Stomach (tissue), 9 donors: ENCODE measurements around the gene C6orf15. TPM values are rescaled to one million over a fixed set of nuclear protein-coding genes. Genes with fewer than 3 reads are reported as not detected.

Source experiments
- DNase-seq, 2 donors: peaks; one replicate each; pipeline versions ENCODE4 v3.0.0 to v3.0.0-alpha.2; 2013 to 2019
- H3K27ac ChIP-seq, 5 donors: fragments of 200-600 bp in 4 of 5; sonication (generic) in 4 of 5; one replicate each; pipeline ENCODE4 v1.5.1; 2013 to 2019; ENCODE audit warnings: mild to moderate bottlenecking in 1 of 5, moderate library complexity in 1 of 5
- H3K27me3 ChIP-seq, 3 donors: fragments of 200-600 bp; sonication (generic); one replicate each; pipeline ENCODE4 v1.5.1; 2017 to 2019; ENCODE audit warnings: mixed run types in 1 of 3
- H3K36me3 ChIP-seq, 4 donors: fragments of 200-600 bp; sonication (generic); 1 replicate in 3 of 4; 2 replicates in 1 of 4; pipeline ENCODE4 v1.5.1; 2016 to 2019
- H3K4me1 ChIP-seq, 4 donors: fragments of 200-600 bp; sonication (generic); one replicate each; pipeline ENCODE4 v1.5.1; 2016 to 2019
- H3K4me3 ChIP-seq, 4 donors: fragments of 200-600 bp; sonication (generic) in 3 of 4; one replicate each; pipeline ENCODE4 v1.5.1; 2016 to 2019; ENCODE audit warnings: mild to moderate bottlenecking in 1 of 4
- H3K9me3 ChIP-seq, 4 donors: fragments of 200-600 bp; sonication (generic); one replicate each; pipeline ENCODE4 v1.5.1; 2016 to 2019
- CTCF ChIP-seq, 7 experiments: fragments of 450-650 bp in 4 of 7; fragments of 200-600 bp in 3 of 7; sonication (generic) in 3 of 7; IDR thresholded peaks; one replicate each; pipeline ENCODE4 v1.5.1; 2016 to 2019; ENCODE audit warnings: antibody characterized with exemption in 7 of 7, control low read depth in 2 of 7, mild to moderate bottlenecking in 1 of 7
- EP300 ChIP-seq: sonication (generic); formaldehyde crosslinking; IDR thresholded peaks from one replicate; pipeline ENCODE4 v1.6.1; 2017; ENCODE audit warnings: antibody characterized with exemption
- POLR2A ChIP-seq, 4 donors: fragments of 450-650 bp; IDR thresholded peaks; one replicate each; pipeline ENCODE4 v1.6.1; 2016; ENCODE audit warnings: antibody characterized with exemption in 4 of 4, control low read depth in 2 of 4, mild to moderate bottlenecking in 1 of 4, moderate library complexity in 1 of 4
- POLR2AphosphoS5 ChIP-seq, 3 donors: sonication (generic); formaldehyde crosslinking; IDR thresholded peaks; one replicate each; pipeline ENCODE4 v1.6.1; 2016; ENCODE audit warnings: antibody characterized with exemption in 3 of 3
- WGBS, 5 donors: extraction: QIAGEN DNeasy Blood & Tissue Kit in 3 of 5; methylation state at CpG; one replicate each; pipeline versions ENCODE4 v1.1.5 to v1.1.7; 2013 to 2018; 5-methylcytosine and 5-hydroxymethylcytosine counted together
- intact Hi-C: fragments of 100-400 bp; cut with DNase I; formaldehyde crosslinking; loops from one replicate; pipeline ENCODE4 v1.15.1; 2023; ENCODE audit warnings: low total_unique reads
- polyA plus RNA-seq, 3 donors: library from polyadenylated mRNA; stranded (reverse); fragments of 200-250 nt; gene quantifications; one replicate each; pipeline ENCODE4 v1.2.3, GENCODE V29; 2013
- small RNA-seq, 4 donors: library from RNA; depleted of rRNA; stranded (forward); fragments of <200 nt; gene quantifications; one replicate each; pipeline ENCODE3, GENCODE V24; 2016
- total RNA-seq, 5 donors: library from RNA; depleted of rRNA; stranded (reverse); fragments of >200 nt; gene quantifications; one replicate each; pipeline versions ENCODE4 v1.1.0 to v1.2.3, GENCODE V29; 2014 to 2016
- donor health status: healthy with polysubstance abuse.
- donor health status: Bipolar disorder and iron deficiency.
- donor health status: healthy.

The C6orf15 gene
- total and polyA plus RNA-seq, 8 donors: not detected

GRCh38 chr6:31063906-31064435, 48.4 kb downstream of the C6orf15 start:
- Histone ChIP-seq H3K4me3 (no peak overlapping the region), H3K27me3 (no peaks in the 10 kb centered on the region), H3K4me1 (peaks cover 0 to 7% (median 0%) of the 10 kb centered on the region in 4 donors), H3K9me3 (no peaks in the 10 kb centered on the region), H3K27ac (no peak overlapping the region), H3K36me3 (no peaks in the 10 kb centered on the region)
- DNase-seq: no peak
- 67 to 81% (median 70%) methylated on average over 7 of the region's 7 CpGs for WGBS, 5 donors
- no peak for TF ChIP-seq POLR2A (IDR thresholded peaks at IDR 0.05)
- no peak for TF ChIP-seq POLR2AphosphoS5 (IDR thresholded peaks at IDR 0.05)
- TF ChIP-seq EP300: no peak
- TF ChIP-seq CTCF (IDR thresholded peaks at IDR 0.05): no peak
- intact Hi-C loops: no loop called here

Small RNA genes lying within 50 kb of the gene (small RNA-seq; reads per million reads assigned to genes)
- gene POLR2LP1 (0 reads per million in 4 donors), gene RNU6-1133P (0 reads per million in 4 donors)

Other genes with a start within 250 kb of the C6orf15 start
- 100 to 1,000 TPM in 3 of 5 donors, 10 to 100 TPM in 2; 51.3 to 144 (median 109) TPM for gene DDR1, start 228.1 kb downstream of the C6orf15 start, total RNA-seq
- 10 to 100 TPM; 17.6 to 88.7 (median 49.4) TPM for gene DDR1, start 228.1 kb downstream of the C6orf15 start, polyA plus RNA-seq
- 10 to 100 TPM in 2 of 5 donors, 1 to 10 TPM in 3; 3.9 to 67.4 (median 8.1) TPM for gene GTF2H4, start 204.4 kb downstream of the C6orf15 start, total RNA-seq
- gene GTF2H4, start 204.4 kb downstream of the C6orf15 start, polyA plus RNA-seq: 10 to 100 TPM; 15.3 to 29.6 (median 17.6) TPM
- gene VARS2, start 198.3 kb downstream of the C6orf15 start, total RNA-seq: 10 to 100 TPM in 4 of 5 donors, 1 to 10 TPM in 1; 1.2 to 61.6 (median 22.7) TPM
- 10 to 100 TPM; 17.9 to 21.8 (median 18.5) TPM for gene VARS2, start 198.3 kb downstream of the C6orf15 start, polyA plus RNA-seq
- gene SFTA2, start 180.4 kb downstream of the C6orf15 start, total RNA-seq: 10 to 100 TPM in 1 of 5 donors, 1 to 10 TPM in 1, not detected in 3; 2.8 to 15.2 TPM
- 10 to 100 TPM; 10.2 to 94.7 (median 44.1) TPM for gene SFTA2, start 180.4 kb downstream of the C6orf15 start, polyA plus RNA-seq
- 100 to 1,000 TPM in 3 of 5 donors, 10 to 100 TPM in 1, under 1 TPM in 1; 0.87 to 346 (median 168) TPM for gene MUCL3, start 171.6 kb downstream of the C6orf15 start, total RNA-seq
- gene MUCL3, start 171.6 kb downstream of the C6orf15 start, polyA plus RNA-seq: 10 to 100 TPM; 17.5 to 83.3 (median 39.6) TPM
- gene MUC21, start 128.9 kb downstream of the C6orf15 start, total RNA-seq: 1 to 10 TPM in 2 of 5 donors, under 1 TPM in 2, not detected in 1; 0.18 to 4.9 (median 1.2) TPM
- gene MUC21, start 128.9 kb downstream of the C6orf15 start, polyA plus RNA-seq: 100 to 1,000 TPM in 1 of 3 donors, 1 to 10 TPM in 2; 1.2 to 131 (median 1.6) TPM
- not detected for gene MUC22, start 102.1 kb downstream of the C6orf15 start, total RNA-seq
- under 1 TPM in 1 of 3 donors, not detected in 2; 0.65 TPM for gene MUC22, start 102.1 kb downstream of the C6orf15 start, polyA plus RNA-seq
- 1 to 10 TPM in 4 of 5 donors, not detected in 1; 2.7 to 5.7 (median 4.0) TPM for gene PSORS1C1, start 2.2 kb upstream of the C6orf15 start, total RNA-seq
- gene PSORS1C1, start 2.2 kb upstream of the C6orf15 start, polyA plus RNA-seq: 1 to 10 TPM; 3.1 to 7.4 (median 3.9) TPM
- gene CDSN, start 7.9 kb upstream of the C6orf15 start, total RNA-seq: not detected
- under 1 TPM in 1 of 3 donors, not detected in 2; 0.05 TPM for gene CDSN, start 7.9 kb upstream of the C6orf15 start, polyA plus RNA-seq
- under 1 TPM in 1 of 5 donors, not detected in 4; 0.73 TPM for gene PSORS1C2, start 26.5 kb upstream of the C6orf15 start, total RNA-seq
- 1 to 10 TPM in 1 of 3 donors, not detected in 2; 1.6 TPM for gene PSORS1C2, start 26.5 kb upstream of the C6orf15 start, polyA plus RNA-seq
- 100 to 1,000 TPM in 1 of 5 donors, 10 to 100 TPM in 3, 1 to 10 TPM in 1; 9.7 to 201 (median 24.5) TPM for gene CCHCR1, start 45.2 kb upstream of the C6orf15 start, total RNA-seq
- 10 to 100 TPM; 11.8 to 21.0 (median 12.3) TPM for gene CCHCR1, start 45.2 kb upstream of the C6orf15 start, polyA plus RNA-seq
- 10 to 100 TPM in 1 of 5 donors, 1 to 10 TPM in 4; 5.8 to 16.1 (median 7.1) TPM for gene TCF19, start 46.0 kb upstream of the C6orf15 start, total RNA-seq
- 1 to 10 TPM; 5.0 to 7.7 (median 7.7) TPM for gene TCF19, start 46.0 kb upstream of the C6orf15 start, polyA plus RNA-seq
- 100 to 1,000 TPM in 2 of 5 donors, 10 to 100 TPM in 2, not detected in 1; 47.5 to 155 (median 113) TPM for gene POU5F1, start 58.1 kb upstream of the C6orf15 start, total RNA-seq
- gene POU5F1, start 58.1 kb upstream of the C6orf15 start, polyA plus RNA-seq: 10 to 100 TPM in 1 of 3 donors, 1 to 10 TPM in 2; 2.6 to 13.0 (median 6.5) TPM
- gene HLA-C, start 159.5 kb upstream of the C6orf15 start, total RNA-seq: 100 to 1,000 TPM; 170 to 500 (median 237) TPM
- gene HLA-C, start 159.5 kb upstream of the C6orf15 start, polyA plus RNA-seq: 100 to 1,000 TPM in 2 of 3 donors, 10 to 100 TPM in 1; 92.7 to 295 (median 133) TPM
- gene HLA-B, start 244.6 kb upstream of the C6orf15 start, total RNA-seq: 1,000 to 10,000 TPM in 3 of 5 donors, 100 to 1,000 TPM in 2; 134 to 1,907 (median 1,119) TPM
- gene HLA-B, start 244.6 kb upstream of the C6orf15 start, polyA plus RNA-seq: 100 to 1,000 TPM; 302 to 830 (median 436) TPM